Heart left ventricle (tissue), 16 donors: Measurements from ENCODE around the gene TIMM22. TPM values are rescaled to one million over a fixed set of nuclear protein-coding genes. Genes with fewer than 3 reads are reported as not detected.

Source experiments
- ATAC-seq, 4 donors: fragments of 200-7000 bp; cut with Tn5 transposase; one replicate each; pipeline ENCODE4 v1.9.1; 2020 to 2022; ENCODE audit warnings: moderate library complexity in 4 of 4, mild to moderate bottlenecking in 3 of 4, moderate number of reproducible peaks in 1 of 4
- DNase-seq, 5 donors: peaks; one replicate each; pipeline ENCODE4 v3.0.0-alpha.2; 2020
- H3K27ac ChIP-seq, 12 donors: fragments of 200-600 bp; sonication (generic) in 4 of 12; one replicate each; pipeline versions ENCODE4 v1.5.0 to v1.8.0; 2016 to 2022; ENCODE audit warnings: mild to moderate bottlenecking in 2 of 12
- H3K27me3 ChIP-seq, 9 donors: fragments of 200-600 bp; sonication (generic) in 2 of 9; one replicate each; pipeline versions ENCODE4 v1.5.1 to v1.8.0; 2016 to 2022; ENCODE audit warnings: mild to moderate bottlenecking in 3 of 9
- H3K36me3 ChIP-seq, 9 donors: fragments of 200-600 bp; sonication (generic) in 2 of 9; one replicate each; pipeline versions ENCODE4 v1.5.0 to v1.8.0; 2018 to 2022; ENCODE audit warnings: mild to moderate bottlenecking in 2 of 9
- H3K4me1 ChIP-seq, 12 donors: fragments of 200-600 bp; sonication (generic) in 4 of 12; one replicate each; pipeline versions ENCODE4 v1.5.0 to v1.8.0; 2016 to 2022; ENCODE audit warnings: mild to moderate bottlenecking in 3 of 12
- H3K4me3 ChIP-seq, 12 donors: fragments of 200-600 bp; sonication (generic) in 4 of 12; one replicate each; pipeline versions ENCODE4 v1.5.0 to v1.8.0; 2017 to 2022; ENCODE audit warnings: mild to moderate bottlenecking in 9 of 12, moderate library complexity in 4 of 12
- H3K9me3 ChIP-seq, 12 donors: fragments of 200-600 bp; sonication (generic) in 4 of 12; one replicate each; pipeline versions ENCODE4 v1.5.0 to v1.8.0; 2016 to 2022; ENCODE audit warnings: mild to moderate bottlenecking in 1 of 12
- POLR2A ChIP-seq, 2 donors: fragments of 450-650 bp; IDR thresholded peaks; one replicate each; pipeline ENCODE4 v1.6.1; 2017; ENCODE audit warnings: antibody characterized with exemption in 2 of 2, mild to moderate bottlenecking in 2 of 2, moderate library complexity in 2 of 2
- WGBS, 4 donors: extraction: QIAGEN DNeasy Blood & Tissue Kit in 2 of 4; methylation state at CpG; one replicate each; pipeline versions ENCODE4 v1.1.5 to v1.1.7; 2013 to 2018; 5-methylcytosine and 5-hydroxymethylcytosine counted together
- intact Hi-C, 10 donors: fragments of 100-400 bp; cut with DNase I; formaldehyde crosslinking; loops; one replicate each; pipeline versions ENCODE4 v1.11.1 to v1.14.2; 2022
- polyA plus RNA-seq, 2 donors: library from polyadenylated mRNA; stranded (reverse); fragments of 200-250 nt; gene quantifications; one replicate each; pipeline ENCODE4 v1.2.3, GENCODE V29; 2013
- total RNA-seq, 9 donors: library from RNA; depleted of rRNA in 2 of 9; stranded (reverse); fragments of >200 nt in 2 of 9; fragmentation: NEBNext Ultra II Directional in 3 of 9; extraction: Animal tissue kit (Norgen Biotek cat#: 25700) in 3 of 9; gene quantifications; one replicate each; pipeline versions ENCODE4 v1.1.0 to v1.2.4, GENCODE V29; 2016 to 2023
- TF ChIP-seq, protein P1 (sequence below), 12 donors: fragments of 200-600 bp; sonication (generic) in 4 of 12; IDR thresholded peaks; one replicate each; pipeline versions ENCODE4 v1.5.0 to v1.8.0; 2018 to 2022; ENCODE audit warnings: antibody characterized with exemption in 12 of 12, mild to moderate bottlenecking in 5 of 12
- donor health status: ischemic (EF 13 %, LVEDD 7.1; RV severe dilation, severe dysfunction).
- donor health status: healthy with polysubstance abuse.
- donor health status: DM: no; HTN: yes; CAD: no.
- donor health status: DM: no; HTN: no; CAD: no.
- donor health status: ischemic (EF 25% LVEDD 6.9; RV normal size, moderate dysfunction).
- donor health status: ischemic (EF 25% LVEDD 5.7; RV mildly dilated, moderate dysfunction).
- donor health status: healthy.
- donor health status: DM: yes; HTN: yes; CAD: no.
- donor health status: ischemic (EF 35%, LVEDD 5.7; RV mildly dilated, moderate dysfunction).
- donor health status: nonischemic (EF 11% LVEDD 7.7; RV severe dilation, severe dysfunction).
- donor health status: DM: yes; HTN: yes; CAD: no.
- donor health status: PGD.
- donor health status: ischemic (EF 29% LVEDD 5.4; RV normal size, mild dysfunction).
- donor health status: nonischemic (EF 23%, LVEDD 6.1; RV moderate dilation, normal function).

The TIMM22 gene
- total and polyA plus RNA-seq, 11 donors: 12.5 to 20.4 (median 16.5) TPM

DNA sequence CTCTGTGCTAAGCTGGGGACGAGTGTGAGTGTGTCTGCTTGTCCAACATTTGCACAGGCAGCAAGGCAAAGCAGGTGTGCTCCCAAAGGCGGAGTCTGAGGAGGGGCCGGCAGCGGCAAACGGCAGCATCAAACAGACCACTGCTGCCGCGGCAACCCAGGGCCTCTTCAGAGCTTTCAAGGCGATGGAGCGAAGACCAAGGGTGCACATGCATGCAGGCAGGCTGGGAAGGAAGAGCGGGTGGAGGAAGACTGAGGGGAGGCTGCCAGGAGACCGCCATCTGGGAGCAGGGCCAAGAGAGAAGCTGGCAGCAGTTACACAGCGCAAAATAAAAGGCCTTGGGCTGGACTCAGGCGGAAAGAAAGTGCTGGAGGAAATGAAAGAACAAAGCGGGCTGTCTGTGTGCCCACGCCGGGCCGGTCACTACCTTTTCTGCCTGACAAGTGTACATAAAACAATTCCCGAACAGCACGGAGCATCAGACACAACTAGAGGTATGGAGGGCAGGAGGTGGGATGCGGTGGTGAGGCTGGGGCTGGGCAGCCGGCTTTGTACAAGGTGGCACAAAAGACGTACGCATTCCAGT is 8.5 kb downstream of the TIMM22 start:
- WGBS, 4 donors: 25 to 39% (median 35%) methylated on average over 22 to 23 of the region's 23 CpGs
- ATAC-seq: peak; percentile 21 to 55 (median 36)
- Histone ChIP-seq H3K4me3 (no peak overlapping the region), H3K27me3 (no peaks in the 10 kb centered on the region), H3K27ac (peak overlapping the region; percentile 43 to 89 (median 78)), H3K36me3 (peaks cover 0 to 93% (median 79%) of the 10 kb centered on the region in 9 donors), H3K9me3 (no peaks in the 10 kb centered on the region), H3K4me1 (peaks cover 16 to 95% (median 79%) of the 10 kb centered on the region in 12 donors)
- TF ChIP-seq, protein P1, sequence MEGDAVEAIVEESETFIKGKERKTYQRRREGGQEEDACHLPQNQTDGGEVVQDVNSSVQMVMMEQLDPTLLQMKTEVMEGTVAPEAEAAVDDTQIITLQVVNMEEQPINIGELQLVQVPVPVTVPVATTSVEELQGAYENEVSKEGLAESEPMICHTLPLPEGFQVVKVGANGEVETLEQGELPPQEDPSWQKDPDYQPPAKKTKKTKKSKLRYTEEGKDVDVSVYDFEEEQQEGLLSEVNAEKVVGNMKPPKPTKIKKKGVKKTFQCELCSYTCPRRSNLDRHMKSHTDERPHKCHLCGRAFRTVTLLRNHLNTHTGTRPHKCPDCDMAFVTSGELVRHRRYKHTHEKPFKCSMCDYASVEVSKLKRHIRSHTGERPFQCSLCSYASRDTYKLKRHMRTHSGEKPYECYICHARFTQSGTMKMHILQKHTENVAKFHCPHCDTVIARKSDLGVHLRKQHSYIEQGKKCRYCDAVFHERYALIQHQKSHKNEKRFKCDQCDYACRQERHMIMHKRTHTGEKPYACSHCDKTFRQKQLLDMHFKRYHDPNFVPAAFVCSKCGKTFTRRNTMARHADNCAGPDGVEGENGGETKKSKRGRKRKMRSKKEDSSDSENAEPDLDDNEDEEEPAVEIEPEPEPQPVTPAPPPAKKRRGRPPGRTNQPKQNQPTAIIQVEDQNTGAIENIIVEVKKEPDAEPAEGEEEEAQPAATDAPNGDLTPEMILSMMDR (IDR thresholded peaks at IDR 0.05): no peak
- TF ChIP-seq POLR2A (IDR thresholded peaks at IDR 0.05): no peak
- intact Hi-C loops: loop anchor here in 5 of 10 donors (2.0 to 5.0 kb wide), 6 partner anchors 17 to 52 kb away; no protein-coding TSS in a partner anchor
- peak in 4 of 5 donors; percentile 68 to 82 (median 74) for DNase-seq

DNA sequence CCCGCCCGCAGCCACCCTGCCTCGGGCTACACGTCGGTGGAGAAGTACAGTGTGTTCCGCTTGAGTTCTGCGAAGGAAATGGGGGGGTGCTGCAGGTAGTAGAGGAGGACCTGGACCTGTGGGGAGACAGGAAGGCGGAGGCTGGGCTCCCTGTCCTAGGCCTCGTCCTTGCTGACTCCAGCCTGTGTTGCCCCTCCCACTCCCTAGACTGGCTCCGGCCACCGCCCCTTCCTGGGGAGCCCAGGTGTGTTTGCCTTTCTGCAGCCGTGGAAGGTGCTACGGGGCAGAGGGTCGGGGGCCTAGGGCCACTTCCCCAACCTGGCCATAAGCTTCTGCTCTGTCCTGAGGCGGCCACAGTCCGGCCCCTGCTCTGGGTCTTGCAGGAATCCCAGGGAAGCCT is 9.1 kb downstream of the TIMM22 start:
- H3K36me3 ChIP-seq: peaks cover 0 to 93% (median 79%) of the 10 kb centered on the region in 9 donors
- peak in 2 of 4 donors; percentile 4 for ATAC-seq
- TF ChIP-seq, protein P1 (IDR thresholded peaks at IDR 0.05): no peak
- no peak for TF ChIP-seq POLR2A (IDR thresholded peaks at IDR 0.05)
- H3K27ac ChIP-seq: peak overlapping the region; percentile 43 to 89 (median 78)
- no peak overlapping the region for H3K4me3 ChIP-seq
- no peaks in the 10 kb centered on the region for H3K9me3 ChIP-seq
- intact Hi-C loops: loop anchor here in 4 of 10 donors (5.0 kb wide), 3 partner anchors 36 to 51 kb away; no protein-coding TSS in a partner anchor
- H3K27me3 ChIP-seq: no peaks in the 10 kb centered on the region
- WGBS, 4 donors: 63 to 71% (median 69%) methylated on average over 10 to 16 of the region's 16 CpGs
- H3K4me1 ChIP-seq: peaks cover 16 to 95% (median 75%) of the 10 kb centered on the region in 12 donors
- no peak for DNase-seq

DNA sequence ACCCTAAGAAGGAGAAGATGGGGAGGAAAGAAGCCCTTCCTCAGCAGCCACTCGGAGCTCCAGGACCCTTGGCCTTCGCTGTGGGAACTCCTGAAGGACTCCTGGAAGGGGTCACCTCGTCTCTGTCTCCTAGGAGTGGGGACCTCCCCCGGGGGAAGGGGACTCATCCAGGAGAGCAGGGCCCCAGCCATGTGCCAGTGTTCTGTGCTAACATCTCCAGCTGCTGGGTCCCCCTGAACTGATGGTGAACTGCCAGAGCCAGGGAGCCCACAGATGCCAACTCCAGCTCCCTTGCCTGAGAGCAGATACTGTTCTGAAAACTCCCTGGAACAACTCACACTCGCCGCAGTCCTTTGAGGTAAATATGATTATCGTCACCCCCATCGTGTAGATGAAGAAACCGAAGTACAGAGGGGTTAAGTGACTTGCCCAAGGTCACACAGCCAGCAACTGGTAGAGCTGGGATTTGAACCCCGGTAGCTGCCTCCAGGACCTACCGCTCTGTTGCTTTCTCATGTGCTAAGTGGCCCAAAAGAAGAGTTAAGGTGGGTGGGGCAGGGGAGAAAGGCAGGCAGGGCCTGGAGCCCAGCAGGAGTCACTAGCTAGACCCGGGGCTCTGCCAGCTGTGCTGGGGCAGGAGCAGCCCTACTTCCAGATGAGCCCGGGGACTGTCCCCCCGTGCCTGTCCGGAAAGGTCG is 10.5 kb downstream of the TIMM22 start:
- no peaks in the 10 kb centered on the region for H3K27me3 ChIP-seq
- WGBS, 4 donors: 75 to 83% (median 79%) methylated on average over 16 of the region's 16 CpGs
- H3K4me3 ChIP-seq: no peak overlapping the region
- no peak for DNase-seq
- H3K4me1 ChIP-seq: peaks cover 14 to 94% (median 64%) of the 10 kb centered on the region in 12 donors
- H3K36me3 ChIP-seq: peaks cover 0 to 93% (median 82%) of the 10 kb centered on the region in 9 donors
- ATAC-seq: peak in 1 of 4 donors; percentile 3
- peak overlapping the region; percentile 48 to 95 (median 69) for H3K27ac ChIP-seq
- no peak for TF ChIP-seq POLR2A (IDR thresholded peaks at IDR 0.05)
- TF ChIP-seq, protein P1 (IDR thresholded peaks at IDR 0.05): no peak
- intact Hi-C loops: loop anchor here in 4 of 10 donors (5.0 kb wide), 3 partner anchors 35 to 50 kb away; no protein-coding TSS in a partner anchor
- H3K9me3 ChIP-seq: no peaks in the 10 kb centered on the region
